Stimulated activated CD4-positive, alpha-beta T cell treated with anti-CD3 and anti-CD28 coated beads, Interleukin-12 subunit alpha, Interleukin-12 subunit beta, amount 100 ng/mL, for 24 hours (primary cell): ENCODE data around the gene NECAP2.

Experiments used
- DNase-seq, 2 experiments: peaks; one replicate each; pipeline ENCODE4 v3.0.0-alpha.2; 2020; ENCODE audit warnings: low read depth in 2 of 2

Gene NECAP2, protein sequence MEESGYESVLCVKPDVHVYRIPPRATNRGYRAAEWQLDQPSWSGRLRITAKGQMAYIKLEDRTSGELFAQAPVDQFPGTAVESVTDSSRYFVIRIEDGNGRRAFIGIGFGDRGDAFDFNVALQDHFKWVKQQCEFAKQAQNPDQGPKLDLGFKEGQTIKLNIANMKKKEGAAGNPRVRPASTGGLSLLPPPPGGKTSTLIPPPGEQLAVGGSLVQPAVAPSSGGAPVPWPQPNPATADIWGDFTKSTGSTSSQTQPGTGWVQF

DNA sequence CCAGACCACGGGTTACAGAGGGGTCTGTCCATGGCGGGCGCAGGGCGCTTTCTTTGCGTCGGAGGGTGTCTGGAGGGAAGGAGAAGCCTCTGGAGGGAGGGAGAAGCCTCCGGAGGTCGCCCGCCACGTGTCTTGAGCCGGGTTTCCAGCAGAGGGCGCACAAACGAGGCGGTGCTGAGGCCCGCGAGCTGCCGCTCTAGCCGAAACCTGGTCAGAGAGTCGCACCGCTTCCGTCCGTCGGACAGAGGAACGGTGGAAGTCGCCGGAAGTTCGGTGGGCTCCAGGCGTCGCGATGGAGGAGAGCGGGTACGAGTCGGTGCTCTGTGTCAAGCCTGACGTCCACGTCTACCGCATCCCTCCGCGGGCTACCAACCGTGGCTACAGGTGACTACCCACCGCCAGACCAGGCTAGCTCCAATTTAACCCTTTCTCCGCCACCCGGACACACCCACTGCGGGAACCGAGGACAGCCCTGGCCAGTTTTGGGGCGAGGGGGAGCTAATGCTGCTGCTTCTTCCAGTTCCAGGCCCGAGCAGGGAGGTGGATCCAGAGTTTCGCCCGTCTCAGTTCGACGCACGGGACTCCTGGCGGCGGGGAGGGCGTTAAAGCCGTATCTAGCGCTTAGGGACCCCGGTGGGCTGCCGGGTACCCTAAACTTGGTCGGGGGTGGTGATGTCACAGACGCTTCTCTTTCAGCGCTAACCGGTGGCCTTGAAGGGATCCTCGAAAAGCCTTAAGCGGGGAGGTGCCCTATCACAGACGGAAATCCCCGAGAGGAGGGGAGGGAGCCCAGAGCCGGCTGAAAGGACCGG, at the start of gene NECAP2:
Gene NECAP2, plus strand, starts transcription at position 255 of the 812 bp plus-strand sequence. Its CDS starts 38 bp downstream, at position 293.
- peak; percentile 84 to 98 for DNase-seq

DNA sequence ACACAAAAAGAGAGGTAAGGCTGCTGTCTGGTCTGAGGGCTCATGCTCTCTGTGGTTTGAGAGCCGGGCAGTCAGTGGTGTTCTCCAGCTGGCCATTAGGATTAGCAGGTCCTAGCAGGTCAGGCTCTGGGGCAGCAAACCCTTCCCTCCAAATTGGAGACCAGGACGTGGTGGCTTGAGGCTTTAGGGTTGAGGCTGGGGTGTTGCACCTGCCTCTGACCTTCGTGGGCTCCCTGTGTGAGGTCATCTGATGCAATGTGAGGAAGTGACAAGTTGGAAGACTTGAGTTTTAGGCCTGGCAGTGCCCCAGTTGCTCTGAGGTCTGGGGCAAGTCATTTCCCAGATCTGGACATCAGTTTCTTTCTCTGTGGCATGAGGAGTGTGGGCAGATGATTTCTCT, 49.1 kb upstream of the NECAP2 start:
- DNase-seq: no peak

DNA sequence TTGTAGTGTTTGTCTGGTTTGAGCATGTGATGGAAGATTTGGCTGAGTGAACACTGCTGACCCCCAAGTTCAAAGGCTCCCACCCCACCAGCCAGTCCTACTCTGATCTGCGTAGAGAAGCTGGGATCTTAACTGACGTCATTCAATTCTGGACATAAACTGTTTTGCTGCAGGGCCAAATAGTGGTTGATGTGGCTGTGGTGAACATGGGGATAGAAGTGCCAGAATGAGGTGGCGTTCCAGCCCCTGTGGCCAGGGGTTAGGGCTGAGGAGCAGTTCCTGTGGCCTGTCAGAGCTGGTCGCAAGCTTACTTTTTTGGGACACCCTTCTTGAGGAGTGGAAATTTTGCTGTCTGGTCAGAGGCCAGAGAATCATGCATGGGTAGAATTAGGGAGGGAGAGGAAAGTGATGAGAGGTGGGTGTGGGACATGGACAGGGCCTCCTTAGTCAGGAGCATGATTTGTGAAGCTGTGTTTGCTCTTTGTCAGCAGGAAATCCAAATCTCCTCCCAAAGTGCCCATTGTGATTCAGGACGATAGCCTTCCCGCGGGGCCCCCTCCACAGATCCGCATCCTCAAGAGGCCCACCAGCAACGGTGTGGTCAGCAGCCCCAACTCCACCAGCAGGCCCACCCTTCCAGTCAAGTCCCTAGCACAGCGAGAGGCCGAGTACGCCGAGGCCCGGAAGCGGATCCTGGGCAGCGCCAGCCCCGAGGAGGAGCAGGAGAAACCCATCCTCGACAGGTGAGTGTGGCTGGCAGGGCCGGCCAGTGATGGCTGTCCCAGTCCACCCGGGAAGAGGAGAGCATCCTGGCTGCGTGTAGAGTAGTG, 47.6 kb upstream of the NECAP2 start:
- no peak for DNase-seq

DNA sequence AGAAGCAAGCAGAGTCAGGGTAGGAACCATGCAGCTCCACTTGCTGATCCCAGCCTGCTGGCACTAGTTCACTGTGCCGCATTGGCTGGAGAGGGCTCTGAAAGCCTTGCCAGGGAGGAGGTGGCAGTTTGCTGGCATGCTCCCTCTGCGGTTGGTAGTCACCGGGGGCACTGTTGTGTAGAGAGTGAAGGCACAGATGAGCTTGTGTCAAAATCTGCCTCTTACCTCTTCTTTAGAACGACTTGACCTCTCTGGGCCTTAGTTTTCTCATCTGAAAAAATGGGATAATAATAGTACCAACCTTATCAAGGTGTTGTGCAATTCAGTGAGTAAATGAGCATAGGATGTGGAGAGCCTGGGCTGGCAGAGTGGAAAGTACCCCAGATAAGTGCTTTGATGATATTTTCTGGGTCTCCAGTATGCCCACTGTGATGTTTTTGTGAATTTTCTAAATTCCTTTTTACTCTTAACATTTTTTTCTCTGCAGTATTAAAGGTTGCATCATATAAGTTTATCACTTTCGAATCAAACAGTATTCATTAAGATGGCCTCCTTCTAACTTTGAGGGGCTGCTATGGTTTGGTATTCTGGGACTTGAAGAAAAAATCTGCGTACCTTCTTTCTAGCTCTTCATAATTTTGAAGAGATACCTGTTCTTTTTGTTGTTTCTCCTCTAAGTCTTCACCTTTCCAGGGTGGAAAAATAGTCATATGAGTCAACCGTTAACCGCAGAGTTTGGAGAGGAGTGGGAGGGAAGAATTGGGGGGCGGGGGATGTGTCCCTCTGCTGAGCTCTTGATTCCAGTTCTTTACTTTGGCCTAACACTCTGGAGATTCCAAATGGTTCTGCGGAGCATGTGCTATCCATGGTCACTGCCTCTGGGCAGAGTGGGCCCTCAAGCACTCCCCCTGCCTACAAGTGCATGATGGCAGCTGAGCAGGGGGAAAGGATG, 46.7 kb upstream of the NECAP2 start:
- no peak for DNase-seq

DNA sequence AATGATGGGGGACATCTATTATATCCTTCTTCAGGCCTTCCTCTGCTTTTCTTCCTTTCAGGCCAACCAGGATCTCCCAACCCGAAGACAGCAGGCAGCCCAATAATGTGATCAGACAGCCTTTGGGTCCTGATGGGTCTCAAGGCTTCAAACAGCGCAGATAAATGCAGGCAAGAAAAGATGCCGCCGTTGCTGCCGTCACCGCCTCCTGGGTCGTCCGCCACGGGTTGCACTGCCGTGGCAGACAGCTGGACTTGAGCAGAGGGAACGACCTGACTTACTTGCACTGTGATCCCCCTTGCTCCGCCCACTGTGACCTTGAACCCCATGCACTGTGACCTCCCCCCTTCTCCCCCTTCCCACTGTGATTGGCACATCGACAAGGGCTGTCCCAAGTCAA, 45.5 kb upstream of the NECAP2 start:
- no peak for DNase-seq

DNA sequence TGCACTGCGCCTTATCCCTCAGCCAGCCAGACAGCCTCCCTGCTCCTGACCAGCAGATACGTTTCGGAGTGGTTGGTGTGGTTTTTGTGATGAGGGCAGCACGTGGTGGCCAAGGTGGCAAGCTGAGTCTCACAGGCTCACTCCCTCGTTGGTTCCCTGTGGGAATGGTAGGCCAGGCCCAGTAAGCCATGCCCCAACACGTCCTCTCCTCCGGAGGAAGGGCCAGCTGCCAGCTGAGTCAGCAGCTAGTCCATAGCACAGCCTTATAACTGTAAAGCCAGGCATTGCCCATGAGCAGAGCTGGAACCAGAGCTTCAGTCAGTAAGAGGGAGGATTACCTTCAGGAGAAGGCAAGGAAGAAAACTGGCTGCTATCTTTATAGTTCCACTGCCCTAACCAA, 43.9 kb upstream of the NECAP2 start:
- DNase-seq: no peak

DNA sequence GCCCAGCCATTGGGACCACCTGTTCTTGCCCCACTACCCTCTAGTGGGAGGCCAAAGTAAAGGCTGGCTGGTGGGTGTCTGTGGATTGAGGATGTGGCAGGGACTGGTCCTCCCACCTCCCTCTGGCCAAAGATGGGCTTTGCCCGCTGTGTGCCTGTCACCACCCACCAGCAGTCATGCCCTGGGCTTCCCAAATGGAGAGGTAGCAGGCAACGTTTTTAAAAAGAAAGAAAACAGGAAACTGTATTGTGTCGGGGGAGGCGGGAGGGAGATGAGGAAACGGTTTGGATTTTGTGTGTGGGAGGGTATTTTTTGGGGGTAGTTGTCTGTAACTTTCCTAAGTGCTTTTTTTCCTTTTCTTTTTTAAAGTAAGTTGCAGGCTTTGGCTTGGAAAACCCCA, 43.4 kb upstream of the NECAP2 start:
- DNase-seq: no peak

DNA sequence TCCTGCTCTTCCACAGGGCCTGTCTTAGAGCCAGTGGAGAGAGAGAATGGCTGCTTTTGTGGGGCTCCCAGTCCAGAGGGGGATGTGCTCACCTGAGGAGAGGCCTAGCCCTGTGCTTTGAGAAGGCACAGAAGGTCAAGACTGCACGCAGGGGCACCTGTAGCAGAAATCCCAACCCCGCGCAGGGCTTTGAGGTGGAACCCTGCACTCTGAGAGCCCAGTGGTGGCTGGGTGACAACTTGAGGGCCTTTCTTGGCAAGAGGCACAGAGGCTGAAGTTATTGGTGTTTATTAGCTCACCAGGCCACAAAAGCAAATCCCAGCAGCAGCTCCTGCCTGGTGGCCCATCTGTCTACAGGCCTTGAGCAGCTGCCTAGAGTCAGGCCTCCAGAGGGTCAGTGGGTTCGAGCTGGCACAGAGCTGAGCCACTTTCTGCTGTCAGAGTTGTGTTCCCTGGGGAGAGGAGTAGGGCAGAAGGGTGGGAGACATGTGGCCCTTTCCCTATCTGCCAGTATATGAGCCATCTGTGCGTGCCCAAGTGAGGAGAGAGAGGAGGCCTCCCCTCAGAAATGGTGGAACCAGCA, 42.1 kb upstream of the NECAP2 start:
- no peak for DNase-seq

DNA sequence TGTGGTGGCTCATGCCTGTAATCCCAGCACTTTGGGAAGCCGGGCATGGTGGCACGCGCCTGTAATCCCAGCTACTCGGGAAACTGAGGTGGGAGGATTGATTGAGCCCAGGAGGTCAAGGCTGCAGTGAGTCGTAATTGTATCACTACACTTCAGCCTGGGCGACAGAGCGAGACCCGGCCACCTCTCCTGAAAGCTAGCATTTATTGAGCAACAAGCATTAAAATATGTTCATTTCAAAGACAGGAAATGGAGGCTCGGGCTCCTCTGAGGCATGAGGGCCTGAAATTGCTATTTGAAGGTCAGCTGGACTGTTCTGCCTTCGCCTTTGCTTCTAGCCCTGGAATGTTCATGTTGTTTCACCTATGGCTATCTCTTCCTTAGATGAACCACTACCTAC, 37.8 kb upstream of the NECAP2 start:
- no peak for DNase-seq

DNA sequence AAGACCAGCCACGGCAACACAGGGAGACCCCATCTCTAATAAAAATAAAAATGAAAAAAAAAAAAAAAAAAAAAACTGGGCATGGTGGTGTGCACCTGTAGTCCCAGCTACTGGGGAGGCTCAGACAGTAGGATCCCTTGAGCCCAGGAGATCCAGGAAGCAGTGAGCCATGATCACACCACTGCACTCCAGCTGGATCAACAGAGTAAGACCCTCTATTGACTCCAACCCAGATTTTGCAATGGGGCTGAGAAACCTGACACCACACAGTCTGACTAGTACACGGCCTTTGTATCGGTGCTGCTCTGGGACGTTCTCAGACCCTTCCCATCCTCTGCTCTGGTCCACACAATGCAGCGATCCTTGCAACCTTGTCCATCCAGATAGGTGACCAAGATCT, 35.1 kb upstream of the NECAP2 start:
- DNase-seq: no peak

DNA sequence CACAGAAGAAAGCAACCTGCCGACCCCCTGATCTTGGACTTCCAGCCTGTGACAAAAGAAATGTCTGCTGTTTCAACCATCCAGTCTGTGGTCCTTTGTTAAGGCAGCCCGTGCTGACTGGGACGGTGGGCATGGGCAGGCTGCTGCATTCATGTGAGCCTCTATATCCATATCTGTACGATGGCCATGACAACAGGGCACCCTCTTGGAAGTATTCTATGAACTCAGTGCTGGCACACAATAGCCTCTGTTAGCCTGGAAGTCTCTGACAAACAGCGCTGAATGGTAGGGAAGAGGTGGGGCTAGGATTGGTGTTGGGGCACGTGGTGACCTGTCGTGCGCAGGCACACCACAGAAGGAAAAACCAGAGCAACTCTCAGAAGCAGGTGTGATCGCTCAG, 33.7 kb upstream of the NECAP2 start:
- DNase-seq: no peak

DNA sequence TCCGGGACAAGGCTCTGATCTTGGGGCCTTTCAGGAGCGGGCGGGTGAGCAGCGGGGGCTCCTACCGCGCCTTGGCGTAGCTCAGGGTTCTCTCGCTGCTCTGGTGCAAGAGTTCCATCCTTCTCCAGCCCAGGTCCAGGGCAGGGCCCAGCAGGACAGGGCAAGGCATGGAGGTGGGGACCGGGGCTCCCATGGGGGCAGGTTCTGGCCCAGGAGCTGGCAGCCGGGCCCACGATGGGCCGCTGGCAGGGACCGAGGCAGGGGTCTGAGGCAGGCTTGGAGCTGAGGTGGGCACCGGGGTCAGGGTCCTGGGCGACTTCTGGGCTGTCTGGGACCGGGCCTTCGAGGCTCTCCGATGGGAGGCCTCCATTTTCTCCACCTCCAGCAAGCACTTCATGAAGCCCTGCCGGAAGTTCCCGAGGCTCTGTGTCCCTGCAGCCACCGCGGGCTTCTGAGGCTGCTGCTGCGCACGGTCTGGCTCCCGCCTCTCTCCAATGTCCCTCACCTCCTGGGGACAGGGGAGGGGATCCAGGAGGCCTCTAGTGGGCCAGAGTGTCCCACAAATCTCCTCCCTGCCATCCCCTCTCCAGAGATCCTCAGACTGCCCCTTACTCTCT, 30.9 kb upstream of the NECAP2 start:
- DNase-seq: no peak

DNA sequence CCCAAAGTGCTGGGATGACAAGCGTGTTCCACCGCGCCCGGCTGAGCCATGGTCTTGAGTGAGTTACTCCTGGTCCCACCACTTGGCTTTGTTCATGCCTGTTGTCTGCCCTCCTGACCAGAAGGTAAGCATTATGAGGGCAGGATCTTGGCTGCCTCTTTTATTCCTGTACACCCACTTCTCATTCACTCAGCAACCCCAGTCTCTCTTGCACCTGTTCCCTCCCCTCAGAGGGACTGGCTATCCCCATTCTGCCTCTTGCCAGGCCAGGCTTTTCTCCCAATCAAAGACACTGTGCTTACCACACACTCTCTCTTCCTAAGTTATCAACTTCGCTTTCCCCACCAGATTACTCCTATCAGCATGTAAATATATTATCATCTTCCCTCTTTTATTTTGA, 29.7 kb upstream of the NECAP2 start:
- no peak for DNase-seq

DNA sequence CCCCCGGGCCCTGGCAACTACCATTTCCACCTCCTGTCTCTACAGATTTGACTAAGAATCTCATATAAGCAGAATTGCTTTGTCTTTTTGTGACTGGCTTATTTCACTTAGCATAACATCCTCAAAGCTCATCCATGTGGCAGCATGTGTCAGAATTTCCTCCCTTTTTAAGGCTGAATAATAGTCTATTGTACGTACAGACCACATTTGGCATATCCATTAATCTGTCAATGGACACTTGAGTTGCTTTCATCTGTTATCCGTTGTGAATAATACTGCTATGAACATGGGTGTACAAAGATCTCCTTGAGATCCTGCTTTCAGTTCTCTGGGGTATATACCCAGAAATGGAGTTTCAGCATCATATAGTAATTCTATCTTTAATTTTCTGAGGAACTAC, 27.3 kb upstream of the NECAP2 start:
- DNase-seq: no peak

DNA sequence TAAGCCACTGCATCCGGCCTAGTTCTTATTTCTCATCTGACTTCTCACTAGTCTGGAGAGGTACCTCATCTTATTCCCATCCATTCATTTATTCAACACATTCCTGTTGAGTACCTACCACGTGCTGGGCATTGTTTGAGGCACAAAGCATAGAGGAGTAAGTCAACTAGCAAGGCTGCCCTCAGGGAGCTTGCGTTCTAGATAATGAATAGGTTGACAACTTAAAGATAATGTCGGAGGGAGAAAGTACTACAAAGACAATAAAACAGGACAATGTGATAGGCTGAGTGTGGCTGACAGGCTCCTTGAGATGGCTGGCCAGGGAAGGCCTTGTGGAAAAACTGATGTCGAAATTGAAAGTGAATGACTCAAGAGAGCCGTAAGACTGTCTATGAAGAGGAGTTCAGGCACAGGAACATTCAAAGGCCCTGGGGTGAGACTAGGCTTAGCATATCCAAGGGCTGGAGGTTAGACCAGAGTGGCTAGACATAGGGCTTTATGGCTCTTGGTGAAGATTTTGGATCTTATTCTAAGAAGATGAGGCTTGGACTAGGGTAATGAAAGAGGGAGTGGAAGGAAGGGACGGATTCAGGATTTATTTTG, 21.6 kb upstream of the NECAP2 start:
- DNase-seq: no peak

DNA sequence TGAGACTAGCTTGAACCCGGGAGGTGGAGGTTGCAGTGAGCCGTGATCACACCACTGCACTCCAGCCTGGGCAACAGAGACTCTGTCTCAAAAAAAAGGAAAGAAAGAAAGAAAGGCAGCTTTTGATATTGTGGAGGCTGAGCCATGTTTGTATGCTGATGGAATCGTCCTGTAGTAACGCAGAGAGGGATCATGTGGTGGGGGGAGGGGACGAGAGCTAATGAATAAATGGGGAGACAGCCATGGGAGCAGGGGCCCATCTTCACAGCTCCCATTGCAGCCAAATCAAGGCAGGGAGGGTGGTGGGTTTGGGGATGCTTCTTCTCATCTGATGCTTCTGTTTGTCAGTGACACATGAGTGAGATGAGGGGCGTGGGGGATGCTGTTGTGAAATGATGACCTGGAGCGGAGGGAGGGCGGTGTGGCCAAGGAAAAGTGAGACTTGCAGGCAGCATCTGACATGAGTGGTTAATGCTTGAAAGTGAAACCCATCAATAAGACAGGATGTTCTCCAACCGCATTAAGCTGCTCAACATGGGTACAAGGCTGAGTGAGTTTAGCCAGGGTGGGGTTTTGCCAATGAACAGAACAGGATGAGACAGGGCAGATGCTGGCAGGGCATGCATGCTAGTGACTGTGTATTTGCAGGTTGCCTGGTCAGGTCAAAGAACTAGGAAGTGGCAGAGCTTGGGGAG, 20.0 kb upstream of the NECAP2 start:
- DNase-seq: peak; percentile 19 to 59

DNA sequence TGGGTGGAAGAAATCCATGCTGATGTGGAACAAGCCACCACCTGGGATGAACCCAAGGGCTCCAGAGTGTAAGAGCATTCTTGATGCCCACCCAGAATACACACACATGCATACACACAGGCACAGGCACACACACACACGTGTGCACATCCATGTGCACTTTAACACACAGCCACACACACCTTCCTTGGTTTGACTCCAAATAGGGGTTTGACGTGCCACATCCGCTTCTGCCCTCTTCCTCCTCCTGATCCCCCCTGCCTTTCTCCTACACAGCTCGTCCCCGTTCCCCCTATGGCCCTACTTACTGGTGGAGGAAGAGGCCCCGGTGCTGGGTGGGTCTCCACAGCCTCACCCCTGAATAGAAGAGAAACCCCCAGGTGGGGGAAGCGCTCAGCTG, 19.3 kb upstream of the NECAP2 start:
- no peak for DNase-seq

DNA sequence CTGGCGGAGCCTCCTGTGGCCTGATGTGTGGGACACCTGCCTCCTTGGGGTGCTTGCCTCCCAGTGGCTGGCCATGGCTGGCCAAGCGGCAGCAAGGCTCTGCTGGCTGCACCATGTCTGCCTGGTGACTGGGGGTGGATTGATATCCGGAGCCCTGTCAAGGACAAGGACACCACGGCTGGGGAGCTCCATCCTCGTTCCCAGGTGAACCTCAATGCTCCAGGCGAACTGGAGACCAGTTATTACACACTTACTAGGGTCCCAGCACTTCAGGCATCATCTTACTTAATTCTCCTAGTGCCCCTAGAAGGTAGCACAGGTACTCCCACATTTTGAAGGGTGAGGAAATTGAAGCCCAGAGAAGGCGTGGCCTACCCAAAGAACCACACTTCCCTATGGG, 18.5 kb upstream of the NECAP2 start:
- DNase-seq: no peak
